ENCODE results near the gene ASPM.

Gene ASPM

DNA sequence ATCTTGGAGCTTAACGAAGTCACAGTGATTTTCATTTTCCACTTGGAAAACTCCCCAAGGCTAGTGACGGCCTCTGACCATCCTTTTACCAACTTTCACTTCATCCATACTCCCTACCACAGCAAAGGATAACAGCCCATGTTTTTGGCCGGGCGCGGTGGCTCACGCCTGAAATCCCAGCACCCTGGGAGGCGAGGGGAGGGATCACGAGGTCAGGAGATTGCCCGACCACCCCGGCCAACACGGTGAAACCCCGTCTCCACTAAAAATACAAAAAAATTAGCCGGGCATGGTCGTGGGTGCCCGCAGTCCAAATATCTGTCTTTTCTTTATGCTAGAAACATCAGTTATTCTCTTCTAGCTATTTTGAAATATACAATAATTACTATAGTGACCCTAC lies 7.3 kb downstream of the ASPM start:
- Histone ChIP-seq H3K4me1 (no peaks in the 10 kb centered on the region; the same call in 1 of the 2 replicates), H3K36me3 (peaks cover 50% of the 10 kb centered on the region), H3K9me3 (no peaks in the 10 kb centered on the region), H3K4me3 (ENCODE audit: low read depth, low read length) (no peak overlapping the region), H3K27me3 (no peaks in the 10 kb centered on the region)
- TF ChIP-seq, protein P1, sequence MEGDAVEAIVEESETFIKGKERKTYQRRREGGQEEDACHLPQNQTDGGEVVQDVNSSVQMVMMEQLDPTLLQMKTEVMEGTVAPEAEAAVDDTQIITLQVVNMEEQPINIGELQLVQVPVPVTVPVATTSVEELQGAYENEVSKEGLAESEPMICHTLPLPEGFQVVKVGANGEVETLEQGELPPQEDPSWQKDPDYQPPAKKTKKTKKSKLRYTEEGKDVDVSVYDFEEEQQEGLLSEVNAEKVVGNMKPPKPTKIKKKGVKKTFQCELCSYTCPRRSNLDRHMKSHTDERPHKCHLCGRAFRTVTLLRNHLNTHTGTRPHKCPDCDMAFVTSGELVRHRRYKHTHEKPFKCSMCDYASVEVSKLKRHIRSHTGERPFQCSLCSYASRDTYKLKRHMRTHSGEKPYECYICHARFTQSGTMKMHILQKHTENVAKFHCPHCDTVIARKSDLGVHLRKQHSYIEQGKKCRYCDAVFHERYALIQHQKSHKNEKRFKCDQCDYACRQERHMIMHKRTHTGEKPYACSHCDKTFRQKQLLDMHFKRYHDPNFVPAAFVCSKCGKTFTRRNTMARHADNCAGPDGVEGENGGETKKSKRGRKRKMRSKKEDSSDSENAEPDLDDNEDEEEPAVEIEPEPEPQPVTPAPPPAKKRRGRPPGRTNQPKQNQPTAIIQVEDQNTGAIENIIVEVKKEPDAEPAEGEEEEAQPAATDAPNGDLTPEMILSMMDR (IDR thresholded peaks at IDR 0.05; ENCODE audit: low read depth, low read length): no peak
- DNase-seq: no peak

DNA sequence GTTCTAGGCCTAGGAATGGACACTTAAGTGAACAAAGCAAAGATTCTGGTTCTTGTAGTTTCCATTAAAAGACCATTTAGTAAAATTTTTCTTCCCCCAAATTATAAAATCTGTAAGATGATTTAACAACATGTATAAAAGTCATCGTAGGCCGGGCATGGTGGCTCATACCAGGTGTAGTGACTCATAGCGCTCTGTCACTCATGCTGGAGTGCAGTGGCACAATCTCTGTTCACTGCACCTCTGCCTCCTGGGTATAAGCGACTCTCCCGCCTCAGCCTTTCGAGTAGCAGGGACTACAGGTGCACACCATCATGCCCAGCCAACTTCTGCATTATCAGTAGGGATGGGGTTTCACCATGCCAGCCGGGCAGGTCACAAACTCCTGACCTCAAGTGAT lies 9.1 kb downstream of the ASPM start:
- DNase-seq: no peak
- H3K4me1 ChIP-seq: no peaks in the 10 kb centered on the region; the same call in 1 of the 2 replicates
- TF ChIP-seq, protein P1 (IDR thresholded peaks at IDR 0.05; ENCODE audit: low read depth, low read length): no peak
- no peak overlapping the region for H3K4me3 ChIP-seq (ENCODE audit: low read depth, low read length)
- no peaks in the 10 kb centered on the region for H3K27me3 ChIP-seq
- H3K9me3 ChIP-seq: no peaks in the 10 kb centered on the region
- peaks cover 46% of the 10 kb centered on the region for H3K36me3 ChIP-seq

DNA sequence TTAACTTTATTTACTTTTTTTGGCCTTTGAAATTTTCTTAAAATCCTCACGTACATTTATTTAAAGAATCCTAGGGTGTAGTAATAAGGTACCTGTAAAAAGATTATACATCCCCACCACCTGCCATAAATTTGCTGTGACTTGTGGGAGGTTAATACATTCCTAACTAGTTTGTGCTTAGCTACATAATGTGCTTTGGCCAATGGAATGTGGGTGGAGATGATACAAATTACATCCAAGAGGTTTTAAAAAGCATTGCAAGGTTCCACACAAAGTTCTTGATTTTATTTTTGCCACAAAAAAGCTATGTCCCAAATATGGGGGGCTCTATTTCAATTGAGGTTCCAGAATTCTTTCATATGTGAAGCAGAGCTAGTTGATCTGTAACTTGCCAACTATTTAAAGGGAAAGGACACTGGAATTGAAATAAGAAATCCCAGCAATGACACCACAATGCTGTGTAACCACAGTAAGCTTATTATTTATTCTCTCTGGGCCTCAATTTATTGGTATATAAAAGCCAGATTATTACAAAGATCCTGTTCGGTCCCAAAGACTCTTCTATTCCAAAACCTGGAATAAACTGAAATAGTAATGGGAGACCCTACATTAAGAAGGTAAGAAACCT lies 15.7 kb downstream of the ASPM start:
- Histone ChIP-seq H3K4me1 (no peaks in the 10 kb centered on the region), H3K4me3 (ENCODE audit: low read depth, low read length) (no peak overlapping the region), H3K9me3 (no peaks in the 10 kb centered on the region), H3K36me3 (peaks cover 64% of the 10 kb centered on the region), H3K27me3 (no peaks in the 10 kb centered on the region)
- TF ChIP-seq, protein P1 (IDR thresholded peaks at IDR 0.05; ENCODE audit: low read depth, low read length): no peak
- no peak for DNase-seq

DNA sequence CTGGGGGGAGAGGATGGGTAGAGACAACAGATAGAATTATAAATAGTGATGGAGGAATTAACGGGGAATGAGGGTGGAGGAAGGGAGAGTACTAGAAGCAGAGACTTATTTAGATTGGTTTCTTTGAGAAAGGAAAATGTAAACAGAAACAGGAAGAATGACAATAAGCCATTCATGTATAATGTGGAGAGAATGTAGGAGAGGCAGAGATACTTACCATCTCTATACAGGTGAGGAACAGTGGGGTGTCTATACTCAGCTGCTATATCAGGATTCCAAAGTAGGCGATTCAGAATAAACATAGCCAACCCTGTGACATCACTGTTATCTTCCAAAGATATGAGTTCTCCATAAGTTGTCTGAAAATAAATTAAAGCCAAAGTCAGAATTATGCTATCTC lies 16.8 kb downstream of the ASPM start:
- Histone ChIP-seq H3K9me3 (no peaks in the 10 kb centered on the region), H3K4me1 (no peaks in the 10 kb centered on the region), H3K27me3 (no peaks in the 10 kb centered on the region), H3K4me3 (ENCODE audit: low read depth, low read length) (no peak overlapping the region), H3K36me3 (peaks cover 69% of the 10 kb centered on the region)
- TF ChIP-seq, protein P1 (IDR thresholded peaks at IDR 0.05; ENCODE audit: low read depth, low read length): no peak
- DNase-seq: no peak

DNA sequence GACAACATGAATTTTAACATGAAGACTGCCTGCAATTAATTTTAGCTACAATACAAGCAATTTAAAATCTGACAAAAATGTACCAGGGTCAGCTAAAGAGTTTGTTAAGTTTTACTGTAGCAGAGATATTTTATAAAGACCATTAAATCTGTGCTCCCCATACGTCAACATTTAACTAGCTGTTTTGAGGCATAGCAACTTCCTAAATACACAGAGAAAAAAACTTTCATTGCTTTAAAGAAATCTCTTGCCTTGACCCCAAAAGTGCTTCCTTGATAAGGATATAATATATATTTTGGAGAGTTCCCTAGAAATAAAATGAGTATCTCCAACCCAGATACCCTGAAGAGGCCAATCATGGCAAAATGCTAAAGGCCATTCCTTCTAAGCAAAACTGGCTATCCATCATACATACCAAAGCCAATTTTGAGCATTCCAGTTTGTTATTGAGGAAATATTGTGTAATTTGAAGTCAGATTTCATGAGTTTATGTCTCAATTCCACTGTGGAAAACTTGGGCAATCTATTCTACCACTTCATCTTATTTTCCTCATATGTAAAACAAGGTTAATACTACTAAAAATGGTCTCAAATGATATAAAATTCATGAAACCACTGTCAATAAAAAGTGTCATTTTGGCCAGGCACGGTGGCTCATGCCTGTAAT lies 19.1 kb downstream of the ASPM start:
- DNase-seq: no peak
- H3K4me1 ChIP-seq: no peaks in the 10 kb centered on the region
- no peaks in the 10 kb centered on the region for H3K9me3 ChIP-seq
- peaks cover 81% of the 10 kb centered on the region for H3K36me3 ChIP-seq
- H3K27me3 ChIP-seq: no peaks in the 10 kb centered on the region
- TF ChIP-seq, protein P1 (IDR thresholded peaks at IDR 0.05; ENCODE audit: low read depth, low read length): no peak
- no peak overlapping the region for H3K4me3 ChIP-seq (ENCODE audit: low read depth, low read length)

DNA sequence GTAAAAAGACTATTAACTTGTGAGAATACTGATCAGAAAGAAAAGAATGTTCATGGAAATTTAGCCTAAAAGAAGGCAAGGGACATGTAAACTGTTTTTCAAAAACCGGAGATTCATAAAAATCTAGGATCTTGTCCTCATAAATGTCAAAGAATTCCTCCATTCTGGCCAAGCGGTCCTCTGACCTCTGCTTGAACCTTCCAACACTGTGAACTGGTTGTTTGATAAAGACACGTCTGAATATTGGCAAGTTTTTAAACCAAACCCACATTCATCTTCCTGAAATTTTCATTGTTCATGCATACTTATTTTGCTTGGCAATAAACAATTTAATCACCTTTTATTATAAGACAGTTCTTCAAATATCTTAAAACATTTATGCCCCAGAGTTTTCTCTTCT lies 19.8 kb downstream of the ASPM start:
- Histone ChIP-seq H3K36me3 (peaks cover 82% of the 10 kb centered on the region), H3K4me3 (ENCODE audit: low read depth, low read length) (no peak overlapping the region), H3K27me3 (no peaks in the 10 kb centered on the region), H3K4me1 (no peaks in the 10 kb centered on the region), H3K9me3 (no peaks in the 10 kb centered on the region)
- DNase-seq: no peak
- TF ChIP-seq, protein P1 (IDR thresholded peaks at IDR 0.05; ENCODE audit: low read depth, low read length): no peak

All from BE2C (cell line).